H9 (cell line): ENCODE measurements around the gene SOX13. TPM values are rescaled to one million over a fixed set of nuclear protein-coding genes. Genes with fewer than 3 reads are reported as not detected.
A peak's percentile ranks its signal among the peaks of the same experiment; 100 is the strongest.

ENCODE experiments used
- DNase-seq: peaks from one replicate; pipeline ENCODE4 v3.0.0-alpha.2; 2017
- H2AFZ ChIP-seq: one replicate; pipeline ENCODE4 v1.6.1; 2013; ENCODE audit warnings: mild to moderate bottlenecking, low read length, control low read depth, moderate library complexity
- H2AK5ac ChIP-seq: 2 replicates; pipeline ENCODE4 v1.6.1; 2013; ENCODE audit warnings: low read length, control low read depth, mixed read lengths; ENCODE audit not compliant: insufficient read length
- H2BK120ac ChIP-seq: one replicate; pipeline ENCODE4 v1.6.1; 2013; ENCODE audit warnings: low read depth, mild to moderate bottlenecking, low read length, control low read depth, inconsistent platforms; ENCODE audit not compliant: poor library complexity, severe bottlenecking
- H2BK12ac ChIP-seq: 2 replicates; pipeline ENCODE4 v1.6.1; 2013; ENCODE audit warnings: low read length, control low read depth, mixed read lengths, low read depth; ENCODE audit not compliant: insufficient read length
- H2BK15ac ChIP-seq: 2 replicates; pipeline ENCODE4 v1.6.1; 2013; ENCODE audit warnings: low read depth, low read length, control low read depth
- H2BK20ac ChIP-seq: one replicate; pipeline ENCODE4 v1.6.1; 2013; ENCODE audit warnings: low read depth, mild to moderate bottlenecking, low read length, control low read depth, inconsistent platforms; ENCODE audit not compliant: poor library complexity, severe bottlenecking
- H2BK5ac ChIP-seq: 2 replicates; pipeline ENCODE4 v1.6.1; 2013; ENCODE audit warnings: low read length, control low read depth, mixed read lengths; ENCODE audit not compliant: insufficient read length
- H3K14ac ChIP-seq: 2 replicates; pipeline ENCODE4 v1.6.1; 2013; ENCODE audit warnings: low read length, control low read depth; ENCODE audit not compliant: insufficient read depth
- H3K18ac ChIP-seq: 2 replicates; pipeline ENCODE4 v1.6.1; 2013; ENCODE audit warnings: low read depth, mild to moderate bottlenecking, mixed read lengths, low read length, control low read depth; ENCODE audit not compliant: insufficient read length
- H3K23ac ChIP-seq: 2 replicates; pipeline ENCODE4 v1.6.1; 2013; ENCODE audit warnings: low read length, control low read depth, mixed read lengths, low read depth; ENCODE audit not compliant: insufficient read length
- H3K23me2 ChIP-seq: 2 replicates; pipeline ENCODE4 v1.6.1; 2013; ENCODE audit warnings: low read depth, mild to moderate bottlenecking, mixed read lengths, low read length, control low read depth; ENCODE audit not compliant: insufficient read length, poor library complexity, severe bottlenecking
- H3K27ac ChIP-seq: 2 replicates; pipeline ENCODE4 v1.5.1; 2013; ENCODE audit warnings: low read length, control low read depth, mixed read lengths, low read depth; ENCODE audit not compliant: insufficient read length
- H3K27me3 ChIP-seq: 2 replicates; pipeline ENCODE4 v1.6.1; 2013; ENCODE audit warnings: low read length, control low read depth, inconsistent platforms; ENCODE audit not compliant: insufficient read depth
- H3K4ac ChIP-seq: 2 replicates; pipeline ENCODE4 v1.6.1; 2013; ENCODE audit warnings: low read depth, mild to moderate bottlenecking, control low read depth, inconsistent platforms, low read length, moderate library complexity
- H3K4me1 ChIP-seq: 2 replicates; pipeline ENCODE4 v1.6.1; 2013; ENCODE audit warnings: low read length, control low read depth, inconsistent platforms; ENCODE audit not compliant: insufficient read depth
- H3K4me2 ChIP-seq: 2 replicates; pipeline ENCODE4 v1.6.1; 2013; ENCODE audit warnings: low read length, control low read depth, mixed read lengths; ENCODE audit not compliant: insufficient read length, insufficient read depth
- H3K56ac ChIP-seq: 2 replicates; pipeline ENCODE4 v1.6.1; 2013; ENCODE audit warnings: low read depth, mild to moderate bottlenecking, mixed read lengths, low read length, control low read depth; ENCODE audit not compliant: insufficient read length
- H3K79me1 ChIP-seq: 2 replicates; pipeline ENCODE4 v1.6.1; 2013; ENCODE audit warnings: low read depth, mild to moderate bottlenecking, moderate library complexity, low read length, control low read depth, inconsistent platforms; ENCODE audit not compliant: insufficient read depth, poor library complexity, severe bottlenecking
- H3K79me2 ChIP-seq: 2 replicates; pipeline ENCODE4 v1.6.1; 2013; ENCODE audit warnings: low read length, control low read depth, inconsistent platforms; ENCODE audit not compliant: insufficient read depth
- H3K9ac ChIP-seq: 2 replicates; pipeline ENCODE4 v1.6.1; 2013; ENCODE audit warnings: low read length, control low read depth, mixed read lengths; ENCODE audit not compliant: insufficient read length; ENCODE audit errors: extremely low read depth
- H3K9me3 ChIP-seq: one replicate; pipeline ENCODE4 v1.6.1; 2013; ENCODE audit warnings: low read depth, low read length, inconsistent platforms; ENCODE audit not compliant: control insufficient read depth
- H3T11ph ChIP-seq: one replicate; pipeline ENCODE4 v1.6.1; 2013; ENCODE audit warnings: mild to moderate bottlenecking, low read length, control low read depth, inconsistent platforms
- H4K20me1 ChIP-seq: one replicate; pipeline ENCODE4 v1.6.1; 2013; ENCODE audit not compliant: control insufficient read depth, insufficient read length, insufficient read depth
- H4K5ac ChIP-seq: 2 replicates; pipeline ENCODE4 v1.6.1; 2013; ENCODE audit warnings: low read depth, mild to moderate bottlenecking, mixed read lengths, low read length, control low read depth; ENCODE audit not compliant: insufficient read length
- H4K8ac ChIP-seq: replicated peaks from 2 replicates; pipeline ENCODE4 v1.6.1; 2013; ENCODE audit warnings: low read length, control low read depth, mixed read lengths, low read depth; ENCODE audit not compliant: insufficient read length
- H4K91ac ChIP-seq: 2 replicates; pipeline ENCODE4 v1.6.1; 2013; ENCODE audit warnings: low read depth, mild to moderate bottlenecking, moderate library complexity, mixed read lengths, low read length, control low read depth; ENCODE audit not compliant: insufficient read length
- H3K27ac Mint-ChIP-seq, 3 experiments: 2 replicates in 2 of 3; 3 replicates in 1 of 3; pipeline ENCODE4 v1.8.0; 2020 to 2021; ENCODE audit warnings: mixed read lengths in 3 of 3, mild to moderate bottlenecking in 1 of 3, moderate library complexity in 1 of 3
- H3K27me3 Mint-ChIP-seq: 2 replicates; pipeline ENCODE4 v1.8.0; 2021; ENCODE audit warnings: low read depth, mild to moderate bottlenecking, moderate library complexity, mixed read lengths
- H3K36me3 Mint-ChIP-seq, 3 experiments: 2 replicates in 2 of 3; 3 replicates in 1 of 3; pipeline ENCODE4 v1.8.0; 2020 to 2021; ENCODE audit warnings: low read depth in 3 of 3, mixed read lengths in 3 of 3; ENCODE audit not compliant: insufficient read depth in 1 of 3
- H3K4me1 Mint-ChIP-seq, 2 experiments: 2 replicates each; pipeline ENCODE4 v1.8.0; 2020; ENCODE audit warnings: mixed read lengths in 2 of 2
- H3K4me3 Mint-ChIP-seq, 2 experiments: 2 replicates in 1 of 2; 3 replicates in 1 of 2; pipeline ENCODE4 v1.8.0; 2020 to 2021; ENCODE audit warnings: mild to moderate bottlenecking in 2 of 2, mixed read lengths in 2 of 2, moderate library complexity in 1 of 2
- H3K9me3 Mint-ChIP-seq, 2 experiments: 2 replicates in 1 of 2; 3 replicates in 1 of 2; pipeline ENCODE4 v1.8.0; 2020; ENCODE audit warnings: mild to moderate bottlenecking in 2 of 2, mixed read lengths in 2 of 2, moderate library complexity in 1 of 2
- CTCF ChIP-seq: fragments of 200-600 bp; sonication (generic); conservative IDR thresholded peaks from 3 replicates; pipeline ENCODE4 v1.8.0; 2021; ENCODE audit warnings: antibody characterized with exemption, mild to moderate bottlenecking
- WGBS: extraction: QIAGEN DNeasy Blood & Tissue Kit; methylation state at CpG from one replicate; pipeline ENCODE4 v1.1.7; 2013; ENCODE audit warnings: missing lambda C conversion rate, low lambda C conversion rate, mixed read lengths; ENCODE audit not compliant: insufficient read length; ENCODE audit errors: extremely low coverage; 5-methylcytosine and 5-hydroxymethylcytosine counted together
- total RNA-seq: library from RNA; stranded (reverse); gene quantifications from 2 replicates; pipeline ENCODE4 v1.2.1, GENCODE V29; 2021

SOX13 gene
- total RNA-seq, 1 experiment from 2014 or later, result 120 TPM

GRCh38 chr1:204128464-204128963 is 55.6 kb downstream of the SOX13 start:
- no peak overlapping the region for H2AFZ ChIP-seq

More at GRCh38 chr1:204128464-204128963, 55.6 kb downstream of the SOX13 start:
- H2BK15ac ChIP-seq, result no peak overlapping the region
- Mint-ChIP-seq H3K4me3 (peak overlapping the region in 1 of 2 experiments; percentile 55; a peak in 2 of 5 replicates), H3K27me3 (no peaks in the 10 kb centered on the region; the same call in 1 of the 2 replicates), H3K36me3 (peaks cover 21 to 63% (median 34%) of the 10 kb centered on the region in 3 experiments; a peak in 6 of 7 replicates), H3K27ac (peak overlapping the region in 2 of 3 experiments; percentile 75 to 84; a peak in 4 of 7 replicates), H3K9me3 (no peaks in the 10 kb centered on the region; a peak in 1 of 5 replicates), H3K4me1 (peaks cover 37 to 40% of the 10 kb centered on the region in 2 experiments)
- TF ChIP-seq CTCF, result no peak
- no peaks in the 10 kb centered on the region for H3K27me3 ChIP-seq
- H3K79me1 ChIP-seq, result no peaks in the 10 kb centered on the region
- no peak overlapping the region for H2BK12ac ChIP-seq
- no peaks in the 10 kb centered on the region for H3K79me2 ChIP-seq
- H4K91ac ChIP-seq, result no peak overlapping the region
- H3T11ph ChIP-seq, result no peak overlapping the region
- no peak overlapping the region for H3K18ac ChIP-seq
- no peaks in the 10 kb centered on the region for H3K9me3 ChIP-seq
- H4K8ac ChIP-seq, result no peak overlapping the region
- H2BK20ac ChIP-seq, result no peak overlapping the region
- WGBS, result no CpG with 5 or more reads among the region's 4 CpGs
- no peak overlapping the region for H3K23ac ChIP-seq
- H3K4me2 ChIP-seq, result no peak overlapping the region
- no peaks in the 10 kb centered on the region; the same call in 1 of the 2 replicates for H3K4me1 ChIP-seq
- no peak for DNase-seq
- no peak overlapping the region for H3K27ac ChIP-seq
- H4K20me1 ChIP-seq, result no peaks in the 10 kb centered on the region
- no peak overlapping the region for H3K9ac ChIP-seq
- H3K23me2 ChIP-seq, result peaks cover 4% of the 10 kb centered on the region
- H3K4ac ChIP-seq, result no peak overlapping the region
- H2BK120ac ChIP-seq, result no peak overlapping the region
- H2BK5ac ChIP-seq, result no peak overlapping the region
- H2AK5ac ChIP-seq, result no peak overlapping the region
- H4K5ac ChIP-seq, result no peak overlapping the region
- H3K14ac ChIP-seq, result no peak overlapping the region
- H3K56ac ChIP-seq, result no peak overlapping the region
